Right ventricle myocardium inferior (tissue), 1 donor: ENCODE results near the gene CHST6. TPM values are rescaled to one million over a fixed set of nuclear protein-coding genes. Genes with fewer than 3 reads are reported as not detected.
"Not testable (repeated sequence)": the region's sequence is repeated elsewhere in the genome, so short reads cannot be mapped to it uniquely, and the experiment has no call there.

Experiments
- ATAC-seq: fragments of 200-7000 bp; cut with Tn5 transposase; one replicate; pipeline ENCODE4 v1.9.1; 2020; ENCODE audit warnings: mild to moderate bottlenecking, moderate library complexity
- DNase-seq: peaks from one replicate; pipeline ENCODE4 v3.0.0; 2021; ENCODE audit errors: missing footprints
- intact Hi-C: fragments of 100-400 bp; cut with DNase I; formaldehyde crosslinking; loops from one replicate; pipeline ENCODE4 v1.11.0; 2022
- total RNA-seq: library from RNA; stranded (reverse); fragmentation: NEBNext Ultra II Directional; extraction: Animal tissue kit (Norgen Biotek cat#: 25700); gene quantifications from one replicate; pipeline ENCODE4 v1.2.1, GENCODE V29; 2021
- donor health status: DM: no; HTN: yes; CAD: no; lungs with severe emphysema.

CHST6 gene
- total RNA-seq, 1 donor from 2014 or later, result 0.62 TPM

GRCh38 chr16:75458029-75458428, 37.2 kb downstream of the CHST6 start:
- intact Hi-C loops, result no loop called here
- DNase-seq, result no peak
- no peak for ATAC-seq

GRCh38 chr16:75457485-75458021, 37.7 kb downstream of the CHST6 start:
- no peak for DNase-seq
- intact Hi-C loops, result no loop called here
- no peak for ATAC-seq

- ATAC-seq (peak; percentile 62), DNase-seq (no peak)
Observed at GRCh38 chr16:75456971-75457370, 38.3 kb downstream of the CHST6 start.

GRCh38 chr16:75456486-75456885, 38.8 kb downstream of the CHST6 start:
- DNase-seq, intact Hi-C loops: not testable (repeated sequence)
- peak; percentile 68 for ATAC-seq

More at GRCh38 chr16:75456971-75457370, 38.3 kb downstream of the CHST6 start:
- intact Hi-C loops, result no loop called here

- ATAC-seq, result no peak
- DNase-seq, result no peak
- intact Hi-C loops, result no loop called here
Observed at GRCh38 chr16:75455677-75456076, 39.6 kb downstream of the CHST6 start.

GRCh38 chr16:75452464-75453190, 42.6 kb downstream of the CHST6 start:
- DNase-seq (no peak), ATAC-seq (no peak)
- intact Hi-C loops, result no loop called here

- intact Hi-C loops, result no loop called here
- no peak for ATAC-seq
- no peak for DNase-seq
Observed at GRCh38 chr16:75446416-75446815, 48.8 kb downstream of the CHST6 start.

- intact Hi-C loops, result no loop called here
- no peak for ATAC-seq
Observed at GRCh38 chr16:75445298-75445697, 49.9 kb downstream of the CHST6 start.

GRCh38 chr16:75443298-75443697, 51.9 kb downstream of the CHST6 start:
- no peak for ATAC-seq
- DNase-seq, result no peak
- intact Hi-C loops, result no loop called here

More at GRCh38 chr16:75445298-75445697, 49.9 kb downstream of the CHST6 start:
- DNase-seq, result no peak

GRCh38 chr16:75433732-75434413, 61.4 kb downstream of the CHST6 start:
- ATAC-seq (peak; percentile 80), DNase-seq (no peak)
- intact Hi-C loops, result loop anchor here (2.0 kb wide), 1 partner anchor 31 kb away; the partner anchor contains the start of gene TMEM170A

- DNase-seq (peak; percentile 98), ATAC-seq (peak; percentile 98)
- intact Hi-C loops, result loop anchor here (2.0 kb wide), 1 partner anchor 32 kb away; the partner anchor contains the start of gene TMEM170A
Observed at GRCh38 chr16:75432828-75433731, 62.2 kb downstream of the CHST6 start, which contains the start of gene CFDP1. TSS of gene CFDP1 (minus strand) at chr16:75433503. CDS start at chr16:75433352, 151 bp downstream.

- ATAC-seq (no peak), DNase-seq (no peak)
- intact Hi-C loops, result no loop called here
Observed at GRCh38 chr16:75429621-75430403, 65.4 kb downstream of the CHST6 start.

GRCh38 chr16:75426524-75426923, 68.7 kb downstream of the CHST6 start:
- DNase-seq, intact Hi-C loops, ATAC-seq: not testable (repeated sequence)

- intact Hi-C loops, DNase-seq, ATAC-seq: not testable (repeated sequence)
Observed at GRCh38 chr16:75424105-75424762, 71.0 kb downstream of the CHST6 start.

- intact Hi-C loops, result no loop called here
- no peak for ATAC-seq
- no peak for DNase-seq
Observed at GRCh38 chr16:75423723-75424104, 71.5 kb downstream of the CHST6 start.
